ENCODE data around the gene MMP24. TPM values are rescaled to one million over a fixed set of nuclear protein-coding genes. Genes with fewer than 3 reads are reported as not detected.

MMP24 gene
- total RNA-seq, 1 experiment from 2014 or later, result 23.0 TPM

DNA sequence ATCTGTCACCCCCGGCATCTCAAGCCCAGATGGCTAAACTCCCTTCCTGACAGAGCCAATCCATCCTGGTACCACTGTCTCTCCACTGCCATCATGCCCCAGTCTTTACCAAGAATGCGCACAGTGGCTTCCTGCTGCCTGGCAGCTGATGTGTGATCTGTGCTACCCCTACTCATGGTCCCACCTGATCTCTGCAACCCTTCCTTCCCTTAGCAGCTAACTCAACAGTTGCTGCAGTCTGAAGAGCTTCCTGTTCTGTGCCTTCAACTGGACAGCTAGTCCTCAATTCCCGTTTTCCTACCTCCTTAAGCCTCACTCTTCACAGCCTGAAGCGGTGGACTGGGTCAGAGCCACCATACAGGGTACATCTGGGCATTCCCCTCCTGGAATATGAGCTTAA is 73.3 kb downstream of the MMP24 start:
- Histone ChIP-seq H2BK15ac (ENCODE audit: low read depth, low read length) (no peak overlapping the region), H3K4me1 (ENCODE audit: insufficient read depth, low read length) (peaks cover 3% of the 10 kb centered on the region; the same call in 1 of the 2 replicates), H4K5ac (ENCODE audit: insufficient read length, low read depth, low read length) (no peak overlapping the region), H4K20me1 (ENCODE audit: control insufficient read depth, insufficient read depth, insufficient read length) (no peaks in the 10 kb centered on the region), H3K4ac (ENCODE audit: low read depth, low read length) (no peak overlapping the region), H3K79me2 (ENCODE audit: insufficient read depth, low read length) (no peaks in the 10 kb centered on the region), H2BK120ac (ENCODE audit: low read depth, low read length, poor library complexity, severe bottlenecking) (no peak overlapping the region), H3T11ph (ENCODE audit: low read length) (no peak overlapping the region), H3K9me3 (ENCODE audit: control insufficient read depth, low read depth, low read length) (no peaks in the 10 kb centered on the region), H3K79me1 (ENCODE audit: insufficient read depth, low read depth, low read length, poor library complexity, severe bottlenecking) (no peaks in the 10 kb centered on the region), H3K27me3 (ENCODE audit: insufficient read depth, low read length) (no peaks in the 10 kb centered on the region), H2BK20ac (ENCODE audit: low read depth, low read length, poor library complexity, severe bottlenecking) (no peak overlapping the region), H2BK5ac (ENCODE audit: insufficient read length, low read length) (no peak overlapping the region), H3K56ac (ENCODE audit: insufficient read length, low read depth, low read length) (no peak overlapping the region), H4K8ac (replicated peaks; ENCODE audit: insufficient read length, low read depth, low read length) (no peak overlapping the region), H3K14ac (ENCODE audit: insufficient read depth, low read length) (no peak overlapping the region; the same call in 1 of the 2 replicates), H2AK5ac (ENCODE audit: insufficient read length, low read length) (no peak overlapping the region), H3K4me2 (ENCODE audit: insufficient read depth, insufficient read length, low read length) (no peak overlapping the region), H2BK12ac (ENCODE audit: insufficient read length, low read depth, low read length) (no peak overlapping the region), H3K23ac (ENCODE audit: insufficient read length, low read depth, low read length) (no peak overlapping the region), H3K27ac (ENCODE audit: insufficient read length, low read depth, low read length) (no peak overlapping the region), H3K18ac (ENCODE audit: insufficient read length, low read depth, low read length) (no peak overlapping the region), H3K9ac (ENCODE audit: extremely low read depth, insufficient read length, low read length) (no peak overlapping the region), H4K91ac (ENCODE audit: insufficient read length, low read depth, low read length) (no peak overlapping the region), H2AFZ (ENCODE audit: low read length) (no peak overlapping the region), H3K23me2 (ENCODE audit: insufficient read length, low read depth, low read length, poor library complexity, severe bottlenecking) (peaks cover 4% of the 10 kb centered on the region)
- no CpG with 5 or more reads among the region's 4 CpGs for WGBS (ENCODE audit: extremely low coverage, insufficient read length, low lambda C conversion rate)
- Mint-ChIP-seq H3K4me1 (peaks cover 13 to 15% of the 10 kb centered on the region in 2 experiments), H3K27me3 (ENCODE audit: low read depth) (peaks cover 10% of the 10 kb centered on the region), H3K27ac (no peak overlapping the region), H3K4me3 (no peak overlapping the region), H3K36me3 (ENCODE audit: insufficient read depth in 1 of 3, low read depth in 3 of 3) (no peaks in the 10 kb centered on the region), H3K9me3 (no peaks in the 10 kb centered on the region; a peak in 1 of 5 replicates)
- no peak for DNase-seq
- TF ChIP-seq, protein P1, sequence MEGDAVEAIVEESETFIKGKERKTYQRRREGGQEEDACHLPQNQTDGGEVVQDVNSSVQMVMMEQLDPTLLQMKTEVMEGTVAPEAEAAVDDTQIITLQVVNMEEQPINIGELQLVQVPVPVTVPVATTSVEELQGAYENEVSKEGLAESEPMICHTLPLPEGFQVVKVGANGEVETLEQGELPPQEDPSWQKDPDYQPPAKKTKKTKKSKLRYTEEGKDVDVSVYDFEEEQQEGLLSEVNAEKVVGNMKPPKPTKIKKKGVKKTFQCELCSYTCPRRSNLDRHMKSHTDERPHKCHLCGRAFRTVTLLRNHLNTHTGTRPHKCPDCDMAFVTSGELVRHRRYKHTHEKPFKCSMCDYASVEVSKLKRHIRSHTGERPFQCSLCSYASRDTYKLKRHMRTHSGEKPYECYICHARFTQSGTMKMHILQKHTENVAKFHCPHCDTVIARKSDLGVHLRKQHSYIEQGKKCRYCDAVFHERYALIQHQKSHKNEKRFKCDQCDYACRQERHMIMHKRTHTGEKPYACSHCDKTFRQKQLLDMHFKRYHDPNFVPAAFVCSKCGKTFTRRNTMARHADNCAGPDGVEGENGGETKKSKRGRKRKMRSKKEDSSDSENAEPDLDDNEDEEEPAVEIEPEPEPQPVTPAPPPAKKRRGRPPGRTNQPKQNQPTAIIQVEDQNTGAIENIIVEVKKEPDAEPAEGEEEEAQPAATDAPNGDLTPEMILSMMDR (conservative IDR thresholded peaks at IDR 0.05), result no peak
